GM12873 (cell line): ENCODE data around the gene AKT3.

Experiments used
- TF ChIP-seq, protein P1 (sequence below): IDR thresholded peaks from 2 replicates; pipeline ENCODE4 v1.5.1; 2012; ENCODE audit warnings: low read depth, mild to moderate bottlenecking, moderate library complexity, low read length, control low read depth; ENCODE audit not compliant: insufficient read depth; ENCODE audit errors: missing control alignments

Gene AKT3

DNA sequence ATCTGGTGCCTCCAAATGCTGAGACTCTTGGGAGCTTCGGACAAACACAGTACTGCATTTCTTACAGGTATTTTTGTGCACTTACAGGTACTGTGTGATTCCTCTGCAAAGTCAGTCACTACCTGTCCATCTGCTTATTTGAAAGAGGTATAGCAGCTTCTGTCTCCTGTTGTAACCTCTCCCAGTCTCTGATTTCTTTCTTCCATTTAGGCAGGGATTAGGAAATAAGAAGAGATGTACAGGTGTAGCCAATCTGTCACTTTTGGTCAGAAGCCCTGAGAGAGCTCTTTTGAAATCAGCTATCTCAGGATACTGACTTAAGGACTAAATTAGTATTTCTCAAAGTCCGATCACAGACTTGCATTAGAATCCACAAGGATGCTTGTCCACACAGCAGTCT, 54.0 kb downstream of the AKT3 start:
- TF ChIP-seq, protein P1, sequence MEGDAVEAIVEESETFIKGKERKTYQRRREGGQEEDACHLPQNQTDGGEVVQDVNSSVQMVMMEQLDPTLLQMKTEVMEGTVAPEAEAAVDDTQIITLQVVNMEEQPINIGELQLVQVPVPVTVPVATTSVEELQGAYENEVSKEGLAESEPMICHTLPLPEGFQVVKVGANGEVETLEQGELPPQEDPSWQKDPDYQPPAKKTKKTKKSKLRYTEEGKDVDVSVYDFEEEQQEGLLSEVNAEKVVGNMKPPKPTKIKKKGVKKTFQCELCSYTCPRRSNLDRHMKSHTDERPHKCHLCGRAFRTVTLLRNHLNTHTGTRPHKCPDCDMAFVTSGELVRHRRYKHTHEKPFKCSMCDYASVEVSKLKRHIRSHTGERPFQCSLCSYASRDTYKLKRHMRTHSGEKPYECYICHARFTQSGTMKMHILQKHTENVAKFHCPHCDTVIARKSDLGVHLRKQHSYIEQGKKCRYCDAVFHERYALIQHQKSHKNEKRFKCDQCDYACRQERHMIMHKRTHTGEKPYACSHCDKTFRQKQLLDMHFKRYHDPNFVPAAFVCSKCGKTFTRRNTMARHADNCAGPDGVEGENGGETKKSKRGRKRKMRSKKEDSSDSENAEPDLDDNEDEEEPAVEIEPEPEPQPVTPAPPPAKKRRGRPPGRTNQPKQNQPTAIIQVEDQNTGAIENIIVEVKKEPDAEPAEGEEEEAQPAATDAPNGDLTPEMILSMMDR, result no peak

DNA sequence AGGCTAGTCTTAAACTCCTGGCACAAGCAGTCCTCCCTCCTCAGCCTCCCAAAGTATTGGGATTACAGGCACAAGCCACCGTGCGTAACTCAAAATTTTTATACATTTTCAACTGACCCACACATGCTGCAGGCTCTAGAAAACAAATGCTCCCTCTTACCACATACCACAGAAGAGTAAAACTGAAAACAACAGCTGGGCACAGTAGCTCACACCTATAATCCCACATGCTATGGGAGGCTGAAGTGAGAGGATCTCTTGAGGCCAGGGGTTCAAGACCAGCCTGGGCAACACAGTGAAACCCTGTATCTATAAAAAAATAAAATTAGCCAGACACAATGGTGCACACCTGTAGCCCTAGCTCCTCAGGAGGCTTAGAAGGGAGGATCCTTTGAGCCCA, 56.7 kb downstream of the AKT3 start:
- TF ChIP-seq, protein P1, result no peak

DNA sequence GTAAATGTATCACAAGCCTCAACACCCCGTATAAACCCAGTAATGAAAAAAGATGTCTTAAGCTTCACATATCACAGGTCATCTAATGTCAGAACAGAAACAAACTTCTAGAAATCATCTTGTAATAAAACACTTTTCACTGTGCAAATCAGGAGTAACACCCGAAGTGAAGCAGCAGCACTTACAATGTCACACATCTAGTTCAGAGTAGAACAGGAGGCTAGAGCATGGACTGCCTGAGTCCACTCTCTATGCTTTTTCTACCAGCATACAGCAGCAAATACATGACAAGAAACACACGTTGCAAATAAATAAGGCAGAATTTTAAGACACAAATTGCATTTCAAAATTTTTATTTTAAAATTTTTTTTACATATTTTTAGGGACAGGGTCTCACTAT, 57.2 kb downstream of the AKT3 start:
- TF ChIP-seq, protein P1, result no peak

DNA sequence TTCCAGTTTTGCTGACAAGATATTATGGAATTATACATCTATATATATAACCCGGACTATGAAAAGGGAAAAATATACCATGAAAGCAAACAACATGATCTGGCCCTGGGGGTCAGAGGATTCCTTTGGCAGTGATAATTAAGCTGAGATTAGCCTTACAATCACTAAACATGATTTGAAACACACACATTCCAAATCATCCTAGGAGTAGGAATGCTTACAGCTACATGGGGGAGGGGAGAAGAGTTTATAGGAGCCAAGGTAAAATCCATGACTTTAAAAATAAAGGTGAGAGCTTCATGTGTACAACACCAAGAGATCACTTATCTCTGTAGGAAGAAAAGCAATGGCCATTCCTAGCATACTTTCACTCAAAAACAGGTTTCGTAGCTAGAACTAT, 57.6 kb downstream of the AKT3 start:
- TF ChIP-seq, protein P1, result no peak

DNA sequence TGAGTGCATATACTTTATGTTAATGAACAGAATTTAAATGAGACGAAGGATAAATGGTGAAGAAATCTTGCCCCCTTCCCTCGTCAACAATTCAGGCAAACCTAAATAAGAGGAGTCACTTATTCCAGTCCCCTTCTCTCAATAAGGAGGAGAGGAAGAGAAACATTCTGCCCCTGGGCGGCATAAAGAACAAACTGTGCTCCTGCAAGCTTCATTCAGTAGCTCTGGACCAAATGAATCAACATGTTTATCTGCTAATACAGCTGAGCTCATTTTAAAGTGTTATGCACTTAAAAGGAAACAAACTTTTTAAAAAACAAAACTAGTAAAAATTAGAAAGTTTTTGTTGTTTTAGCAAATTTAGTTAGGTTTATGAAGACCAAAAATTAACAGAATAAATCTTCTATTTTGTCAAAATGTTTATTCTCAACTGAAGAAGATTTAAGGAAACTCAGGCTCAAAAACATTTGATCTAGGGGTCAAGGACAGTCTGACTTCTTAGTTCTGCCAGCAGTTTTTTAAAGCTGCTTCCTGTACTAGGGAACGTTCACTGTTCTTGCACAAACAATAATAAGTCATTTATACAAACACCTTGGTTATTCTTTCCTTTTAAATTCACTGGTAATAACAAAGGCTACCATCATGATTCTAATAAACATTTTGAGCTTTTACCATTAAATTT, 58.3 kb downstream of the AKT3 start:
- TF ChIP-seq, protein P1, result no peak

DNA sequence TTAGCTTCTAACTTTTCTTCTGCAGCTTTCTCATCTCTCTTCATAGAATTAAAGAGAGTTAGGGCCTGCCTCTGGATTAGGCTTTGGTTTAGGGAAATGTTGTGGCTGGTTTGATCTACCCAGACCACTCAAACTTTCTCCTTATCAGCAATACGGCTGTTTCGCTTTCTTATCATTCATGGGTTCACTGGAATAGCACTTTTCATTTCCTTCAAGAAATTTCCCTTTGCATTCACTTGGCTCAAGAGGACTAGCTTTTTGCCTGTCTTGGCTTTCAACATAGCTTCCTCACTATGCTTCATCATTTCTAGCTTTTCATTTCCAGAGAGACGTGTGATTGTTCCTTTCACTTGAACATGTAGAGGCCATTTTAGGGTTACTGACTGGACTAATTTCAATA, 59.6 kb downstream of the AKT3 start:
- TF ChIP-seq, protein P1, result no peak

DNA sequence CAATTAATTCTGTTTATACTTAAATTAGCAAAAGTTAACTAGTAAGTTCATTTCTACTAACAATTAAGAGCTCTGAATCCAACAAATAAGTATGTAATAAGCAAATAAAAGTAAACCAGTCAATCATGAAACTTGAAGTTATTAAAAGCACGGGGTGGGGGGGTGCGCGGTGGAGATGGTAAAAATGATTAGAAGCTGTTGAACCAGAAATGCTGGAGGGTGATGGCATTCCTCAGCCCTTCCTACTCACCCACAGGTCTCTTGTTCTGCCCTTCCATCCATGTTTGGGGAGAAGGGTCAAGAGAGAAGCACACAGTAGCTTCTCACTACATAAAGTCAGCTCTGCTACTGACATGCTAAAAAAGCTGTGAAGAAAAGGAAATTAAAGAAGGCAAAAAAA, 63.5 kb downstream of the AKT3 start:
- TF ChIP-seq, protein P1, result no peak

DNA sequence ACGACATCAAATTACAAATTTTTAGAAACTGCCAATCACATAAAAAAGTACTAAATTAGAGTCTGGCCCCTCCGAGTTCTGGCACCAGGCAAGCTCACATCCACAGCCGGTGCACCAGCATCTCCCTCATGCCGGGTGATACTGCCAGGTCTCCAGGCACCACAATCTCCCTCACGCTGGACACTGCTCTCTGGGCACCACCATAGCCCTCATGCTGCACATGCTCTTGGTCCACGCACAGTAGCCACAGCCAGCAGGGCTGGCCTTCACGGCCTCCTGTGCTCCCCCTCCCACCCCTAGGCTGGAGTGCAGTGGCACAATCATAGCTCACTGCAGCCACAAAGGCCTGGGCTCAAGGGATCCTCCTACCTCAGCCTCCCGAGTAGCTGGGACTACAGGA, 65.5 kb downstream of the AKT3 start:
- TF ChIP-seq, protein P1, result no peak
